Lung (tissue), 12 donors: ENCODE measurements around the gene GBF1. TPM values are rescaled to one million over a fixed set of nuclear protein-coding genes. Genes with fewer than 3 reads are reported as not detected.

Source experiments
- ATAC-seq: fragments of 200-7000 bp; cut with Tn5 transposase; one replicate; pipeline ENCODE4 v1.9.1; 2020; ENCODE audit warnings: moderate number of reproducible peaks; ENCODE audit not compliant: insufficient read depth, low FRiP score
- DNase-seq, 3 donors: peaks; one replicate each; pipeline ENCODE4 v3.0.0-alpha.2; 2013 to 2017
- H3K27ac ChIP-seq, 2 donors: one replicate each; pipeline ENCODE4 v1.5.1; 2013; ENCODE audit warnings: mild to moderate bottlenecking in 2 of 2, moderate library complexity in 2 of 2, control low read depth in 1 of 2, inconsistent platforms in 1 of 2, low read depth in 1 of 2, low read length in 1 of 2
- H3K27me3 ChIP-seq, 3 donors: one replicate each; pipeline ENCODE4 v1.5.1; 2013; ENCODE audit warnings: low read length in 2 of 3; ENCODE audit not compliant: control insufficient read depth in 3 of 3, insufficient read depth in 3 of 3
- H3K36me3 ChIP-seq, 4 donors: one replicate each; pipeline ENCODE4 v1.5.1; 2013; ENCODE audit warnings: low read length in 4 of 4, mild to moderate bottlenecking in 1 of 4, moderate library complexity in 1 of 4; ENCODE audit not compliant: control insufficient read depth in 4 of 4, insufficient read depth in 4 of 4
- H3K4me1 ChIP-seq, 5 donors: one replicate each; pipeline ENCODE4 v1.5.1; 2013; ENCODE audit warnings: low read length in 5 of 5, mild to moderate bottlenecking in 2 of 5, moderate library complexity in 1 of 5; ENCODE audit not compliant: control insufficient read depth in 5 of 5, insufficient read depth in 5 of 5
- H3K4me3 ChIP-seq: one replicate; pipeline ENCODE4 v1.5.1; 2013; ENCODE audit warnings: mild to moderate bottlenecking, control low read depth, moderate library complexity
- H3K9ac ChIP-seq, 2 donors: one replicate each; pipeline ENCODE4 v1.5.1; 2013; ENCODE audit warnings: low read length in 2 of 2, control low read depth in 1 of 2; ENCODE audit not compliant: insufficient read depth in 1 of 2
- H3K9me3 ChIP-seq, 4 donors: one replicate each; pipeline ENCODE4 v1.5.1; 2013; ENCODE audit warnings: low read length in 3 of 4, mild to moderate bottlenecking in 1 of 4, moderate library complexity in 1 of 4; ENCODE audit not compliant: control insufficient read depth in 4 of 4, insufficient read depth in 3 of 4
- CTCF ChIP-seq: IDR thresholded peaks from 2 replicates; pipeline ENCODE4 v1.5.1; 2012; ENCODE audit warnings: mild to moderate bottlenecking; ENCODE audit errors: control extremely low read depth, extremely low read depth
- WGBS, 2 donors: extraction: QIAGEN DNeasy Blood & Tissue Kit; methylation state at CpG; one replicate each; pipeline ENCODE4 v1.1.7; 2013; 5-methylcytosine and 5-hydroxymethylcytosine counted together
- polyA plus RNA-seq, 2 donors: library from polyadenylated mRNA; stranded (reverse); fragments of 200-250 nt; gene quantifications; one replicate each; pipeline ENCODE4 v1.2.1, GENCODE V29; 2013
- total RNA-seq, 2 donors: library from RNA; depleted of rRNA in 1 of 2; stranded (reverse); fragments of >200 nt in 1 of 2; gene quantifications; one replicate each; pipeline ENCODE4 v1.2.1, GENCODE V29; 2014 to 2021
- donor health status: control.
- donor health status: control.
- donor health status: Bipolar disorder and iron deficiency.
- donor health status: healthy.
- donor health status: DM: yes; HTN: yes; CAD: no.

The GBF1 gene
- total and polyA plus RNA-seq, 4 donors, result 11.6 to 48.5 (median 25.4) TPM

GRCh38 chr10:102234888-102235597 is 10.3 kb upstream of the GBF1 start:
- ATAC-seq (no peak), DNase-seq (no peak)
- peaks cover 0 to 57% (median 3%) of the 10 kb centered on the region in 3 donors for H3K27me3 ChIP-seq
- peaks cover 3 to 28% (median 9%) of the 10 kb centered on the region in 5 donors for H3K4me1 ChIP-seq
- no peak overlapping the region for H3K9ac ChIP-seq
- H3K4me3 ChIP-seq, result no peak overlapping the region
- 67 to 72% methylated on average over 12 of the region's 12 CpGs for WGBS, 2 donors
- no peak for TF ChIP-seq CTCF
- no peaks in the 10 kb centered on the region for H3K9me3 ChIP-seq
- no peak overlapping the region for H3K27ac ChIP-seq
- H3K36me3 ChIP-seq, result no peaks in the 10 kb centered on the region

GRCh38 chr10:102235598-102235920 is 9.8 kb upstream of the GBF1 start:
- 94 to 100% methylated on average over 1 of the region's 1 CpG for WGBS, 2 donors
- TF ChIP-seq CTCF, result no peak
- no peak overlapping the region for H3K9ac ChIP-seq
- peaks cover 0 to 28% (median 7%) of the 10 kb centered on the region in 5 donors for H3K4me1 ChIP-seq
- no peak for DNase-seq
- H3K27me3 ChIP-seq, result peaks cover 0 to 58% (median 7%) of the 10 kb centered on the region in 3 donors
- no peak overlapping the region for H3K27ac ChIP-seq
- H3K9me3 ChIP-seq, result no peaks in the 10 kb centered on the region
- H3K36me3 ChIP-seq, result no peaks in the 10 kb centered on the region
- no peak for ATAC-seq
- no peak overlapping the region for H3K4me3 ChIP-seq

GRCh38 chr10:102236006-102236405 is 9.3 kb upstream of the GBF1 start:
- 67% methylated on average over 8 of the region's 8 CpGs for WGBS, 2 donors
- peak; percentile 62 to 82 (median 77) for DNase-seq
- Histone ChIP-seq H3K4me3 (no peak overlapping the region), H3K9me3 (no peaks in the 10 kb centered on the region), H3K36me3 (no peaks in the 10 kb centered on the region), H3K9ac (no peak overlapping the region), H3K27ac (no peak overlapping the region), H3K4me1 (peaks cover 0 to 29% (median 7%) of the 10 kb centered on the region in 5 donors), H3K27me3 (peaks cover 0 to 57% (median 7%) of the 10 kb centered on the region in 3 donors)
- no peak for TF ChIP-seq CTCF
- ATAC-seq, result no peak

GRCh38 chr10:102237711-102238252 is 7.5 kb upstream of the GBF1 start:
- Histone ChIP-seq H3K4me1 (peaks cover 0 to 40% (median 7%) of the 10 kb centered on the region in 5 donors), H3K36me3 (no peaks in the 10 kb centered on the region), H3K27me3 (peaks cover 0 to 41% (median 7%) of the 10 kb centered on the region in 3 donors), H3K9me3 (no peaks in the 10 kb centered on the region), H3K27ac (no peak overlapping the region), H3K4me3 (no peak overlapping the region), H3K9ac (no peak overlapping the region)
- no peak for ATAC-seq
- TF ChIP-seq CTCF, result no peak
- WGBS, 2 donors, result 50 to 67% methylated on average over 4 of the region's 4 CpGs
- DNase-seq, result no peak
